Lung microvascular endothelial cell (primary cell): ENCODE data around the gene SART3. TPM values are rescaled to one million over a fixed set of nuclear protein-coding genes. Genes with fewer than 3 reads are reported as not detected.
"Not testable (repeated sequence)": the region's sequence is repeated elsewhere in the genome, so short reads cannot be mapped to it uniquely, and the experiment has no call there.

ENCODE experiments used
- DNase-seq, 2 donors: peaks; one replicate each; pipeline versions ENCODE4 v3.0.0 to v3.0.0-alpha.2; 2010; ENCODE audit warnings: low read depth in 2 of 2
- total RNA-seq: library from RNA; depleted of rRNA; stranded (reverse); fragments of >200 nt; gene quantifications from 2 replicates; pipeline ENCODE4 v1.2.1, GENCODE V29; 2014

Gene SART3
- total RNA-seq, 1 donor from 2014 or later, result 84.1 TPM

DNA sequence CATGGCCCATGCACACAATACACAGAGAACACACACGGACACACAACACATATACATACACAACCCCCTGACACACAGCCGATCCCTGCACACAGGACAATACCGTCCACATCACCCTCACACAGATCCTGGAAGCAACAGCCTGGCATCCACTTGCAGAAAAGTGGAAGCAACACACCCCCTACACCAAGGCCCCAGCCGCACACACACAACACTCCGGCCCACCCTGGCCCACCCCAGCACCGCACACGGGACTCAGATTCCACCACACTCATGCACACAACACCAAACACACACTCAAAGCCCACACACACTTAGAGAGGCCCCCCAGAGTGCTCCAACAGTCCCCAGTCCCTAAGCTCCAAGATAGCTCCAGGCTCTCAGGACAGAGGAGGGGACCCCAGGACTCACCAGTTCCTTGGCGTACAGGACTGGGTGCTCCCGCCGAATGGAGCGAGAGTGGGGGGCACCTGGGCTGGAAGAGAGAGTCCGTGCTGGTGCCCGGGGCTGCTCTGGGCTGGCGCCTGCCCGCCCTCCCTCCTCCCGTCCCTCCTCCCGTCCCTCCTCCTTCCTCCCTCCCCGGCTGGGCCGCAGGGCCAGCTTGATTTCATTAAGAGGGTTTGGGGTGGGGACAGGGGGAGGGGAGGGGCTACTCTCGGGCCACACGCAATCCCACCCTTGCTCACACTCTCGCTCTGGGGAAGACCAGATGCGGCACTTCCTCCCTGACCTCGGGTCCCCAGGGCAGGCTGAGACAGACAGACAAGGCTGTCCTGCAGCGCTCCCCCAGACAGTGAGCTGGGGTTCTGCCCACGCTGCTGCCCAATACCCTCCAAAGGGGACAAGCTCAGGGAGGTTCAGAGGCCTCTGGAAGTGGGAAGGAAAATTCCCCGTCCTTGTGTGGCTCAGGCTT is 36.8 kb upstream of the SART3 start, which contains the start of gene TMEM119:
TMEM119 (minus strand) TSS at position 526 of the 913 bp plus-strand sequence. CDS start 5,701 bp downstream, outside the sequence.
- no peak for DNase-seq

DNA sequence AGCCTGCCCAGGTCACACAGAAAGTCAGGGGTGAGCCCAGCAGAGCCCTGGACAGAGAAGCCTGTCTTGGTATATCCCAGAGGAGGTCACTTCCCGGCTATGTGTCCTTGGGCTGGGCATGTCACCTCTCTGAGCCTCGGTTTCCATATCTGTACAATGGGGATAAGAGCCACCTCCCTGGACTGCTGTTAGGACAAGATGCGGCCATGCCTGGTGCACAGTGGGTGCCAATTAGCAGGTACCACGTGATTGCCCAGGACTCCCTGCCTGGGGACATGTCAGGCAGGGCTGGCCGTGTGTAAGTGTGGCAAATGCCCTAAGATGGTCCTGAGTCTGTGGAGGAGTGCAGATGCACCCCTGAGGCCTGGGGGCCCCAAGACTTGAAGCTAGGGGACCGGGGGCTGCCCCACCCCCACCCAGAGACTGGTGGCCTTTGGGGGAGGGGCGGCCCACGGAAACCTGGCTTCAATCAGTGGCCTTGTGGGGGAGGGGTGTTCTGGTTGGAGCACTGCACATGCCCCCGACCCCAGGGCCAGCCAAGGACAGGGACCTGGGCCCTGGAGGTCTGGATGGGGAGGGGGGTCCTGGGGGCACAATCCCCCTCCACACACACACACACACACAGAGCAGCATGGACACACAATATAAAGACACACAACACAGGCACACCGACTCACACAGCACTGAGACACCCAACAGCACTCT is 36.0 kb upstream of the SART3 start:
- no peak for DNase-seq

DNA sequence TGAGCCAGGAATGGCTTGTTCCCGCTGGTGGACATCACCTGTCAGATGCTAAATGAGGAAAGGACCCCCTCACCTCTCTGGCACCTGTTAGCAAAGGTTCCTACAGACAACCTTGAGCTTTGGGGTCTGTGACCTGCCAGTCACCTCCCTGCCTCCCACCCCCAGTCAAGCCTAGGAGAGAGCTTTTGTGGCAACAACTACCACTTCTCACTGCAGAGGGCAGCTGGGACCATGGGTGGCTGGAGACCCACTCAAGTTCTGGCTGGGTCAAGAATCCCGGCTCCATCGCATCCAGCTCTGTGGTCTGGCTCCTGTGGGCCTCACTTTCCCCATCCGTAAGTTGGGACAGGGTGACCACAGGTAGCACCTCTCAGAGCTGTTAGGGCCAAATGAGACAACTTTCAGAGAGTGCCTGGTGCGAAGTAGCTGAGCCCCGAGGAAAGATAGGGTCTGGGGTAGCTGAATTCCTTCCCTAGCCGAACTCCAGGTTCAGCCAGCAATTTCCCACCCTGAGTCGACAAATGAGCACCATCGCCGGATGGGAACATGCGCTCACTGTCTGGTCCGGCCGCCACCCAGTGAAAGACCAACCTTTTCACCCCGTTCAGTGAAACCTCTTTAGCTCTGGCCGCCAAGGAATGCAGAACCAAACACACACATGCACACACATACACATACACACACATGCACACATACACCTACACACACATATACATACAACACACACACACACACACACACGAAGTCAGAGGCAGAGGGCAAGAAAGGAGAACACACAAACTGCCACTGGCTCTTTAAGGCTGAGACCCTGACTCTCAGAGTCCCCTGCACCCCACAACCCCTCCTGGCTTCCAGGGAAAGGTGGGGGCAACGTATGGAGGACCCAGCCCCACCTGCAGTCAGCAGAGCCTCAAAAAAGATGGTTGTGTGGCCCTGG is 35.0 kb upstream of the SART3 start:
- no peak for DNase-seq

- no peak for DNase-seq
These were observed 34.2 kb upstream of the SART3 start for GRCh38 chr12:108594960-108595710.

- no peak for DNase-seq
These were observed 33.4 kb upstream of the SART3 start for GRCh38 chr12:108594323-108594903.

- DNase-seq, result no peak
These were observed 31.3 kb upstream of the SART3 start for GRCh38 chr12:108592033-108592909.

- no peak for DNase-seq
These were observed 30.5 kb upstream of the SART3 start for GRCh38 chr12:108591267-108591980.

DNA sequence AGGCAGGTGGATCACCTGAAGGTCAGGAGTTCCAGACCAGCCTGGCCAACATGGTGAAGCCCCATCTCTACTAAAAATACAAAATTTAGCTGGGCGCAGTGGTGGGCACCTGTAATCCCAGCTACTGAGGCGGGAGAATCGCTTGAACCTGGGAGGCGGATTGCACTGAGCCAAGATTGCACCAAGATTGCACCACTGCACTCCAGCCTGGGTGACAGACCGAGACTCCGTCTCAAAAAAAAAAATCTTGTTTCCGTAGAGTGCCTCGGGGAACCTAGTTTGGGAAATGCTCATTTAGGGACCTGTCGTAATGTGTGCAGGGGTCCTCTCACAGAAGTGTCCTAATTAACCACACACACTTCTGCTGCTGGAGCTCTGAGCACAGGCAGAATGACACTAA is 29.5 kb upstream of the SART3 start:
- not testable (repeated sequence) for DNase-seq

DNA sequence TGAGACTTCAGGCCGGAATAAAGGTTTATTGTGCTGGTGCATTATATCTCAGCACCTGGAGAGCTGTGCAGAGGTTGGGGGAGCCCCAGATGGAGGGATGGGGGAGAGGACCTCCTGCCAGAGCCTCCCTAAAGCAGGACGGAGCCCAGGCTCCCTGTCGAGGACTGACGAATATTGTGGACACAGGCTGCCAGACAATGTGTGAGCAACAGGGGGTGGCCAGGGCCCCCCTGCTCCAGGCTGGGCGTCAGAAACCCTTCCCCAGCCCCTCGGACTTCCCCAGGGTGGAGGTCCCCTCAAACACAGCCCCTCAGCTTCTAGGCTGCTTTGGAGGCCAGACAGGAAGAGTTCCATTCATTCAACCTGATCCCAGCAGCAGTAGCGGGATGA is 28.9 kb upstream of the SART3 start:
- no peak for DNase-seq

DNA sequence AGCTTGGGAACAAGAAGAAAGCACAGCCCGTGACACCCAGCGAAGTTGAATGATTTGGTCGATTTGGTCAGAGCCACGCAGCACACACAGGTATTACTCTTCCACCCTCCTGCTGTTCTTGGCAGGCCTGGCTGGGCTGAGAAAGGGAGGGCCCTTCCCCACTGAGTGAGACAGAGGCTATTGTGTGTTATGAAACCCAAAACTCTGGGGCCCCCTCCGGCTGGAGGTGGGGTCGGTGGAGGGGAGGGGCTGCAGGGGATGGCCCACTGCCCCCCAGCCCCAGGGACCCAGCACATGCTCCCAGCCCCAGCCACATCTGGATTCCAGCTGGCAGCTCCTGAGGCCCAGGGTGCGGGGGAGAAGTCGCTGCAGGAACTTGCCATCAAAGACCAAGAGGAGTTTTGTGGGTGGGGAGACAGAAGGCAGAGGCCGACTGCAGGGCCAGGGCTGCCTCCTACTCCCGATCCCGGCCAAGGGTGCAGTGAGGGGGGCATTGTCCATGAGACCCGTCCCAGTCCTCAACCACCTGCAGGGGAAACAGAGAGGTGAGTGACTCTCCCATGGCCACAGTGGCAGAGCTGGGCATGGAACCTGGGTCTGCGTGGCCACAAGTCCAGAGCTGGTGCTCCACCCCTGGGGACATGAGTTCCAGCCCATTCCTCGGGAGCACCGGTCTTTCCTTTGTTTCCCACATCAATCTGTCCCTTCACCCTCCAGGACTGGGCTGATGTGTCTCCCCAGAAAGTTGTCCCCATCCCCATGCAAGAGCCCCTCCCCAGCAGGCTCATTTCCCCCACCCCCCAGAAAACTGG is 28.3 kb upstream of the SART3 start:
- DNase-seq, result no peak

GRCh38 chr12:108587826-108588225 is 26.9 kb upstream of the SART3 start:
- no peak for DNase-seq

GRCh38 chr12:108586306-108586705 is 25.3 kb upstream of the SART3 start:
- no peak for DNase-seq

DNA sequence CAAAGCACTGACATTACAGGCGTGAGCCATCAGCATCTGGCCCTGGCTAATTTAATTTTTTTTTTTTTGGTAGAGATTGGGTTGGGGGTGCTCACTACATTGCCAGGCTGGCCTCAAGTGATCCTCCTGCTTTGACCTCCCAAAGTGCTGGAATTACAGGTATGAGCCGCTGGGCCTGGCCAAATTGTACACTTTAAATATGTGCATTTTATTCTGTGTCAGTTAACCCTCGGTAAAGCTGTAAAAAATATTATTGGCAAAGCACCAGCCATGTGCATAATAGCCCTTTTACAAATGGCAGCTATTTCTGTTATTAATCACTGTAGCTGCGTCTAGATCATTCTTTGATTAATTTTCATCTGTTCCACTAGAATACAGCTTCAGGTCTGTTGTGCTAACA is 24.9 kb upstream of the SART3 start:
- DNase-seq, result no peak

GRCh38 chr12:108584456-108585065 is 23.6 kb upstream of the SART3 start:
- DNase-seq, result no peak

GRCh38 chr12:108583991-108584390 is 23.0 kb upstream of the SART3 start:
- no peak for DNase-seq

DNA sequence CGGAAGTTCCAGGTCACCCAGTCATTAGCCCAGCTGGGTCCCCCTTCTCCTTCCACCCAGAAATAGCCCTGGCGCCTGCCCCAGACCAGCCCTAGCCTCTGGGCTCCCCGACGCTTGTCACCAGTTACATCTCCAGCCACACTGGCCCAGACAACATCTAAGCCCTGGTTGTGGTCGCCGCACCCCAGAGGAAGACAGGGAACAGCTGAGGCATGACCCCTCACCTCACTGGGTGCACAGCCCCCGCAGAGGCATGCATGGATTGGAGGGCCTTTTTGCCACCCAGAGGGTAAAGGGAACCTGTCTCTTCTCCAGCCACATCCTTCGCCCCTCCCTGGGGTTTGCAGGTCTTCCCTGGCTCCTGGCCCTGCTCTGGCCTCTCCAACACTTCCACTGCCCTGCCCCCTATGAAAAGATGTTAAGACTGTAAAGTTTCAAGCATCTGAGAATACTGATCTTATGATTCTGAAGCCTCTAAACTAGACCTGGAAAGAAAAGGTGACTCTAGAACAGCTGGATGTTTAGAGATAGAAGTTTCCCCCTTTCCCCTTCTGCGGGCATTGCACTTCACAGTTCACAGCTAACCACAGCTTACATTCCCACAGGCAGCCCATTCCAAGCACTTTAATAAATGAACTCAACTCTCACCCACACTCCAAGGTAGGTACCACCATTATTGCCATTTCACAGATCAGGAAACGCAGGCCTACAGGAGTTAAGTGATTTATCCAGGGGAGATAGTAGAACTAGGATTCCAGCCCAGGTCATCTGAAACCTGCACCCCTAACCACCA is 22.2 kb upstream of the SART3 start:
- no peak for DNase-seq

DNA sequence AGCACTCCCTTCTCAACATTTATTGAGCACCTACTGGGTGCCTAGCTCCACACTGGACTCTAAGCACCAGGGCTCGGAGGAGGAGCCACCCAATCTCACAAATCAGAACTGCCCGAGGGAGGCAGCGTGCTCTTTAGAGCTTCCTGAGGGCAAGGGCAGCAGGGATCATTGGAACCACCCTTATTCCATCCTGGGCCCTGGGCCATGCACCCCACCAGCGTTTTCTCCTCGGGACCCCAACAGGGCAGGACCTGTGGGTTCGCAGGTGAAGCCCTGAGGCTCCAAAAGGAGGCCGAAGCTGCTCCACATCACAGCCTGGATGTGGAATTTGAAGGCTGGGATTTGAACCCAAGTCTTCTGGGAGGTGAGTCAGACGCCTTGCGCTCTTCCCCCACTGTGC is 21.5 kb upstream of the SART3 start:
- DNase-seq, result no peak
